Muscle layer of duodenum (tissue), 2 donors: ENCODE results near the gene SCFD2.

ENCODE experiments used
- H3K27ac ChIP-seq: one replicate; pipeline ENCODE4 v1.7.0; 2013; ENCODE audit warnings: mild to moderate bottlenecking, low read length
- H3K27me3 ChIP-seq: one replicate; pipeline ENCODE4 v1.7.0; 2013; ENCODE audit warnings: low read depth, mild to moderate bottlenecking, control low read depth, low read length
- H3K36me3 ChIP-seq, 2 donors: one replicate each; pipeline ENCODE4 v1.7.0; 2013; ENCODE audit warnings: low read length in 2 of 2, control low read depth in 1 of 2, mild to moderate bottlenecking in 1 of 2; ENCODE audit not compliant: insufficient read depth in 2 of 2, control insufficient read depth in 1 of 2
- H3K4me1 ChIP-seq, 2 donors: one replicate each; pipeline ENCODE4 v1.7.0; 2013; ENCODE audit warnings: low read length in 2 of 2, mild to moderate bottlenecking in 2 of 2, control low read depth in 1 of 2, moderate library complexity in 1 of 2; ENCODE audit not compliant: insufficient read depth in 2 of 2, control insufficient read depth in 1 of 2
- H3K4me3 ChIP-seq, 2 donors: one replicate each; pipeline ENCODE4 v1.7.0; 2013; ENCODE audit warnings: low read length in 2 of 2, low read depth in 1 of 2, mild to moderate bottlenecking in 1 of 2
- H3K9me3 ChIP-seq, 2 donors: one replicate each; pipeline ENCODE4 v1.7.0; 2013; ENCODE audit warnings: low read length in 2 of 2, control low read depth in 1 of 2, mild to moderate bottlenecking in 1 of 2; ENCODE audit not compliant: control insufficient read depth in 1 of 2
- donor health status: healthy.

SCFD2 gene

GRCh38 chr4:52879471-52879870 lies 486.4 kb downstream of the SCFD2 start:
- H3K27ac ChIP-seq: no peak overlapping the region
- no peaks in the 10 kb centered on the region for H3K4me1 ChIP-seq
- no peak overlapping the region for H3K4me3 ChIP-seq
- H3K27me3 ChIP-seq: no peaks in the 10 kb centered on the region
- H3K36me3 ChIP-seq: no peaks in the 10 kb centered on the region
- H3K9me3 ChIP-seq: no peaks in the 10 kb centered on the region

- Histone ChIP-seq H3K27ac (no peak overlapping the region), H3K4me1 (no peaks in the 10 kb centered on the region), H3K9me3 (no peaks in the 10 kb centered on the region), H3K27me3 (no peaks in the 10 kb centered on the region), H3K4me3 (no peak overlapping the region), H3K36me3 (no peaks in the 10 kb centered on the region)
These were observed 488.2 kb downstream of the SCFD2 start for GRCh38 chr4:52877694-52878093.

GRCh38 chr4:52877036-52877435 lies 488.8 kb downstream of the SCFD2 start:
- Histone ChIP-seq H3K27me3 (no peaks in the 10 kb centered on the region), H3K27ac (no peak overlapping the region), H3K4me3 (no peak overlapping the region), H3K9me3 (no peaks in the 10 kb centered on the region), H3K36me3 (no peaks in the 10 kb centered on the region), H3K4me1 (no peaks in the 10 kb centered on the region)

GRCh38 chr4:52876069-52876468 lies 489.8 kb downstream of the SCFD2 start:
- H3K4me3 ChIP-seq: no peak overlapping the region
- H3K9me3 ChIP-seq: no peaks in the 10 kb centered on the region
- H3K27me3 ChIP-seq: no peaks in the 10 kb centered on the region
- H3K4me1 ChIP-seq: no peaks in the 10 kb centered on the region
- no peaks in the 10 kb centered on the region for H3K36me3 ChIP-seq
- H3K27ac ChIP-seq: no peak overlapping the region

- no peaks in the 10 kb centered on the region for H3K27me3 ChIP-seq
- no peaks in the 10 kb centered on the region for H3K4me1 ChIP-seq
- H3K9me3 ChIP-seq: no peaks in the 10 kb centered on the region
- H3K4me3 ChIP-seq: no peak overlapping the region
- H3K27ac ChIP-seq: no peak overlapping the region
- no peaks in the 10 kb centered on the region for H3K36me3 ChIP-seq
These were observed 490.9 kb downstream of the SCFD2 start for GRCh38 chr4:52874948-52875347.

- Histone ChIP-seq H3K4me1 (peaks cover 0 to 7% of the 10 kb centered on the region in 2 donors), H3K36me3 (no peaks in the 10 kb centered on the region), H3K27ac (no peak overlapping the region), H3K27me3 (no peaks in the 10 kb centered on the region), H3K4me3 (no peak overlapping the region), H3K9me3 (no peaks in the 10 kb centered on the region)
These were observed 492.0 kb downstream of the SCFD2 start for GRCh38 chr4:52873861-52874343.

- H3K27ac ChIP-seq: no peak overlapping the region
- H3K4me1 ChIP-seq: peaks cover 0 to 14% of the 10 kb centered on the region in 2 donors
- H3K4me3 ChIP-seq: no peak overlapping the region
- no peaks in the 10 kb centered on the region for H3K36me3 ChIP-seq
- H3K27me3 ChIP-seq: no peaks in the 10 kb centered on the region
- no peaks in the 10 kb centered on the region for H3K9me3 ChIP-seq
These were observed 492.7 kb downstream of the SCFD2 start for GRCh38 chr4:52873191-52873590.

GRCh38 chr4:52870225-52870624 lies 495.6 kb downstream of the SCFD2 start:
- Histone ChIP-seq H3K4me1 (peaks cover 0 to 18% of the 10 kb centered on the region in 2 donors), H3K27ac (no peak overlapping the region), H3K9me3 (no peaks in the 10 kb centered on the region), H3K36me3 (no peaks in the 10 kb centered on the region), H3K4me3 (no peak overlapping the region), H3K27me3 (no peaks in the 10 kb centered on the region)

GRCh38 chr4:52869656-52870055 lies 496.2 kb downstream of the SCFD2 start:
- no peaks in the 10 kb centered on the region for H3K27me3 ChIP-seq
- no peaks in the 10 kb centered on the region for H3K36me3 ChIP-seq
- no peak overlapping the region for H3K4me3 ChIP-seq
- peaks cover 0 to 18% of the 10 kb centered on the region in 2 donors for H3K4me1 ChIP-seq
- no peaks in the 10 kb centered on the region for H3K9me3 ChIP-seq
- no peak overlapping the region for H3K27ac ChIP-seq

GRCh38 chr4:52869196-52869595 lies 496.7 kb downstream of the SCFD2 start:
- Histone ChIP-seq H3K27me3 (no peaks in the 10 kb centered on the region), H3K4me1 (peaks cover 0 to 18% of the 10 kb centered on the region in 2 donors), H3K9me3 (no peaks in the 10 kb centered on the region), H3K36me3 (no peaks in the 10 kb centered on the region), H3K4me3 (no peak overlapping the region), H3K27ac (no peak overlapping the region)

- Histone ChIP-seq H3K4me1 (peaks cover 0 to 18% of the 10 kb centered on the region in 2 donors), H3K27ac (no peak overlapping the region), H3K27me3 (no peaks in the 10 kb centered on the region), H3K9me3 (no peaks in the 10 kb centered on the region), H3K4me3 (no peak overlapping the region), H3K36me3 (no peaks in the 10 kb centered on the region)
These were observed 497.7 kb downstream of the SCFD2 start for GRCh38 chr4:52868133-52868532.

GRCh38 chr4:52867163-52867562 lies 498.7 kb downstream of the SCFD2 start:
- Histone ChIP-seq H3K4me3 (no peak overlapping the region), H3K9me3 (no peaks in the 10 kb centered on the region), H3K4me1 (peaks cover 0 to 24% of the 10 kb centered on the region in 2 donors), H3K36me3 (no peaks in the 10 kb centered on the region), H3K27ac (no peak overlapping the region), H3K27me3 (peaks cover 5% of the 10 kb centered on the region)
